ENCODE results near the gene CEP192.
"Not testable (repeated sequence)": the region's sequence is repeated elsewhere in the genome, so short reads cannot be mapped to it uniquely, and the experiment has no call there.

Gene CEP192, protein sequence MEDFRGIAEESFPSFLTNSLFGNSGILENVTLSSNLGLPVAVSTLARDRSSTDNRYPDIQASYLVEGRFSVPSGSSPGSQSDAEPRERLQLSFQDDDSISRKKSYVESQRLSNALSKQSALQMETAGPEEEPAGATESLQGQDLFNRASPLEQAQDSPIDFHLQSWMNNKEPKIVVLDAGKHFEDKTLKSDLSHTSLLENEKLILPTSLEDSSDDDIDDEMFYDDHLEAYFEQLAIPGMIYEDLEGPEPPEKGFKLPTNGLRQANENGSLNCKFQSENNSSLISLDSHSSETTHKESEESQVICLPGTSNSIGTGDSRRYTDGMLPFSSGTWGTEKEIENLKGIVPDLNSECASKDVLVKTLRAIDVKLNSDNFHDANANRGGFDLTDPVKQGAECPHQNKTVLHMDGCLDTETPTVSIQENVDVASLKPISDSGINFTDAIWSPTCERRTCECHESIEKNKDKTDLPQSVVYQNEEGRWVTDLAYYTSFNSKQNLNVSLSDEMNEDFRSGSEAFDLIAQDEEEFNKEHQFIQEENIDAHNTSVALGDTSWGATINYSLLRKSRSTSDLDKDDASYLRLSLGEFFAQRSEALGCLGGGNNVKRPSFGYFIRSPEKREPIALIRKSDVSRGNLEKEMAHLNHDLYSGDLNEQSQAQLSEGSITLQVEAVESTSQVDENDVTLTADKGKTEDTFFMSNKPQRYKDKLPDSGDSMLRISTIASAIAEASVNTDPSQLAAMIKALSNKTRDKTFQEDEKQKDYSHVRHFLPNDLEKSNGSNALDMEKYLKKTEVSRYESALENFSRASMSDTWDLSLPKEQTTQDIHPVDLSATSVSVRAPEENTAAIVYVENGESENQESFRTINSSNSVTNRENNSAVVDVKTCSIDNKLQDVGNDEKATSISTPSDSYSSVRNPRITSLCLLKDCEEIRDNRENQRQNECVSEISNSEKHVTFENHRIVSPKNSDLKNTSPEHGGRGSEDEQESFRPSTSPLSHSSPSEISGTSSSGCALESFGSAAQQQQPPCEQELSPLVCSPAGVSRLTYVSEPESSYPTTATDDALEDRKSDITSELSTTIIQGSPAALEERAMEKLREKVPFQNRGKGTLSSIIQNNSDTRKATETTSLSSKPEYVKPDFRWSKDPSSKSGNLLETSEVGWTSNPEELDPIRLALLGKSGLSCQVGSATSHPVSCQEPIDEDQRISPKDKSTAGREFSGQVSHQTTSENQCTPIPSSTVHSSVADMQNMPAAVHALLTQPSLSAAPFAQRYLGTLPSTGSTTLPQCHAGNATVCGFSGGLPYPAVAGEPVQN (N-terminal part only)

DNA sequence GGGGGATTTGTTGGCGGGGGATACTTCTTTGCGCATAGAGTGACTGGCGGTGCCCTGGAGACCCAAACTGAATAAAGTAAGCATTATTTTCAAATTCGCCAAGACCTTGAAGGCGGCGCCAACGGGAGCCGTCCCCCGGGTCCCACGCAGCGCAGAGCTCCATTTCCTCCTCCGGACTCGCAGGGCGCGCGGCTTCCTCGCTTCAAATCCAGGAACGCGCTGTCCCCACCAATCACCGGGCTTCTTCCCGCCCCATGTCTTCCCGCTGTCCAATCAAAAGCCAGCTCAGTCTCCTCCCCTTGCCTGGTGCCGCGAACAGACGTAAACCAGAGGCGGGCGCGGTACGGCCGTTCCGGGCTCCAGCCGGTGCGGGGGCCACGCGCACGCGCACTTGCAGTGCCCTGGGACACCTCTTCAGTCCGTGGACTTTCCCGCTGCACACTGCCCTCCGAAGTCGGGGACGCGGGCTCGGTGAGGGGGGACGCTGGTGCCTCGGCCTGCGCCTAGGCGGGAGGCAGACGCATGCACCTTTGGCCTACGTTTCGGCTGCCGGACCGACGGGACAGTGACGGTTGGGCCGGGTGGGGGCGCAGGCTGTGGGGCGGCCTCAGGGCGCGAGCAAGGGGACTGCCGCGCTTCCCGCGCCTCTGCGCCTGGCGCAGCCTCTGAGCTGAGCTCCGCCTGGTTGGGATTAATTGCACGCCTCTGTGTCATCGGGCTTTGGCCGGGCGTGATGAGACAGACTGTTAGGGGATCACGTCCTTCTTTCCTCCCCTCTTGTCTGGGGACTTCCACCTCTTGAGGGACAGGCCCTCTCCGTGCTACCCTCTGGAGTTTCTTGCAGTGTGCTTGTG lies at the start of gene CEP192:
Gene CEP192 (plus strand): TSS at position 396 of the 854 bp plus-strand sequence. CDS start 8,063 bp downstream, outside the sequence.
- DNase-seq (ENCODE audit: low spot score): peak; percentile 99

DNA sequence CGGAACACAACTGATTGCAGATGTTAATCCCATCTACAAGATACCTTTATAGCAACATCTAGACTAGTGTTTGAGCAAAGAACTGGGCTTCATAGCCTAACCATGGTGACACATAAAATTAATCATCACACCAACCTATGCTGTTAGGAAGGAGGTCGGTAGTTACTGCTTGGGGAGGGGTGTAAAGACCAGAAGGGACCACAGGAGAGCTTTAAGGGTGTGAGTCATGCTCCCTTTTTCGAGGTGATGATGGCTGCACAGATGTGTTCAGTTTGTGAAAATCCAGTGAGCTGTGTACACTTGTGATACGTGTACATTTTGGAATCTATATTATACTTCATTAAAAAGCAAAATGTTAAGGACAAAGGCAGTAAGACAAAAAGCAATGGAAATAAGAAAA lies 47.9 kb upstream of the CEP192 start:
- DNase-seq (ENCODE audit: low spot score): no peak

DNA sequence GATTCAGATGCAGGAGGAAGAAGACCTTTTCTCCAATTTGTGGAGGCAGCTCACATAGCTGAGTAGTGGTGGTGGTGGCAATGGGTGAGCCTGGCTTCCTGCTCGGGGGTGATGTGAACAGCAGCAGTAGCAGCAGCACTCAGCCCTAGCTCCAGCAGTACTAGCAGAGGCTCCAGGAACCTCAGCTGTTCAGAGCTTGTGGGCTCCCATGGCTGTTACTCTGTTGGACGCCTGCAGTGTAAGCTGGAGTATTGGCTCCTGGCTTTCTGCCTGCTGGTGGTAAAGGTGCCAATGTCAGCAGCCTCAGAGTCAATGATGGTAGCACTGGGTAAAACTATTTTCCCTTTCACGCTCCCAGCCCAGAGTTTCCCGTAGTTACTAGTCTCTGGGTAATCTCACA lies 46.5 kb upstream of the CEP192 start:
- DNase-seq (ENCODE audit: low spot score): peak; percentile 9

DNA sequence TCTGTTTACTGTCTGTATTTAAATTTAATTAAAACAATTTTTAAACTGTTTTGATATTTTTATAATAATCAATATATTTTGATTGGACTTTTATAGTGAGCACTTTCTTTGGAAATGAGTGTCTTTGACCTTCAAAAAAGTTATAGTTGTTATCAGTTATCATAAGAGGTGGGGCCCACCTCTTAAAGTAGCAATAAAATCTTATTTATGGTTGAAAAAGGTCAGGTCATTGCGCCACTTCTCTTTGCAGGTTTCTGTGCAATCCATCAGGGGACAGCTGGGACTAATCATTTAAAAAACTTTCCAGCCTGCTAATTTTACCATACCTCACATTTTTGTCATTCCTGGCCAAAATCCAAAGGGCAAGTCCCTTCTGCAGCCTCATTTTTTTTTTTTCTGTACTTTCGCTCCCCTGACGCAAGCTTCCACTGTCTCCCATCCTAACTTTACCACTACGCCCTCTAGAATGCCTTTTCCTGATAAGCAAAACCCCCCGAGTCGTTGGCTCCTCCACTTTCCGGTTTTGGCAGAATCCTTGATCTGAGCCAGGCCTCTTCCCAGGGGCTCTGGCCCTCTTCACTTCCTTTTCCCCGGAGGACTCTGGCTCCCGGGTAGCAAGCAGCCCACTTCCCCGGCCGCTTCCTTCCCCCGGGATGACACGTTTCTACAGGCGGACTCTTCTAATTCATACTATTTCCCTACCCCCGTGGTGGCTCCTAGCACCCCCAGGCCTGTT lies 44.4 kb upstream of the CEP192 start:
- DNase-seq (ENCODE audit: low spot score): peak; percentile 23

DNA sequence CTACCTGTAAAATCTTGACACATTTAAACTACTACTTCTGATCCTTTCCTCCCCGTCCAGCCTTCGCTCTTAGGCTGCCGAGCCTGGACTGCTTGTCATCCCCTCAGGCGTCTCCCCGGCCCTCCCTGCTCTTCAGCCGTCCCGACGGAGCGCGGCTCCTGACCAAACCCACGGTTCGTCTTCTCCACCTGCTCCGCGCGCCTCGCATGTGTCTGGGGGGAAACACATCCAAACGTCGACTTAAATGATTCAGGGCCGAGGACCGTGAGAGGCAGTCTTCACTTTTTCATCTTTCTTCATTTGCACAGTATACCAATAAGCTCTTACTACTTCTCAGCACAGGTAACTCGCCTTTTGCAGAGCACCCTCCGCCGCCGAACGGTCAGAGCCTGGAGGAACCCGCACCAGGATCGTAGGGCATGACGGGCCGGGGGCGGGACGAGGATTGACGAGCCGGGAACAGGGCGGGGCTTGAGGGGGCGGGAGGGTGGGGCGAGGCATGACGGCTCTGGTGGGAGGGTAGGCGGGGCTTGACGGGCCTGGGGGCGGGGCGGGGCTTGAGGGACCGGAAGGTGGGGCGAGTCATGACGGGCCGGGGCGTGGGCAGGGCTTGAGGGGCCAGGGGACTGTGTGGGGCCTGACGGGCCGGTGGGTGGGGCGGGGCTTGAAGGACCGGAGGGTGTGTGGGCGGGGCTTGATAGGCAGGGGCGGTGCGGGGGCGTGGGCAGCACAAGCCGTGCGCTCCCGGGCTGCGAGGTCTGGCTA lies 43.7 kb upstream of the CEP192 start, which contains the start of gene SEH1L:
Gene SEH1L (plus strand): TSS at position 727 of the 765 bp plus-strand sequence. CDS start 111 bp downstream, outside the sequence.
- peak; percentile 100 for DNase-seq (ENCODE audit: low spot score)

DNA sequence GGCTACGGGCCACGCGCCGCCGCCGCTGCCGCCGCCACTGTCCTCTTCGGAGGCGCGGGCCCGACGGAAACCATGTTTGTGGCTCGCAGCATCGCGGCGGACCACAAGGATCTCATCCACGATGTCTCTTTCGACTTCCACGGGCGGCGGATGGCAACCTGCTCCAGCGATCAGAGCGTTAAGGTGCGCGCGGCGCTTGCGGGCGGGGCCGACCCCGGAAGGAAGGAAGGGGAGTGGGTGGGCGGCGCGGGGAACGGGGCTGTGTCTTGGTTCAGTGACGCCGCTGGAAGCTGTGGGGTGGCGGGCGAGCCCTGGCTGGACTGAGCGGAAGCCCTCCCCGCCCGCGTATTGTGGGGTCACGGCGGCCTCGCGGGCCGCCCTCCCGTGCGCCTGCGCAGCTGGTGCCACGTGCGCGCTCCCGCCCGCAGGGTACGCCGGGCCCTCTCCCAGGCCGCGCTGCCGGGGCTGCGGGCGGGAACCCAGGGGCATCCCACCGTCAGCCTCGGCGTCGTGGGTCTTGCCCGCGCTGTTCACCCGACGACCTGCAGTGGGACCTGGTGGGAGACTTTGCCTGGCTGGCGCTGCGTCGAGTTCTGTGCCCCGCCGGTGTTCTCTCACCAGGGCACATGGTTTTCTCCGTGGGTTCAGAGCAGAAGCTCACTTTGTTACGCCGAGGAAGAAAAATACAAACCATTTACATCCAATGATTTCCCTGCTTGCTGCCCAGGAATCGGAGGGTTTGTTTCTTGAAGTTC lies 42.9 kb upstream of the CEP192 start:
- DNase-seq (ENCODE audit: low spot score): peak; percentile 93

DNA sequence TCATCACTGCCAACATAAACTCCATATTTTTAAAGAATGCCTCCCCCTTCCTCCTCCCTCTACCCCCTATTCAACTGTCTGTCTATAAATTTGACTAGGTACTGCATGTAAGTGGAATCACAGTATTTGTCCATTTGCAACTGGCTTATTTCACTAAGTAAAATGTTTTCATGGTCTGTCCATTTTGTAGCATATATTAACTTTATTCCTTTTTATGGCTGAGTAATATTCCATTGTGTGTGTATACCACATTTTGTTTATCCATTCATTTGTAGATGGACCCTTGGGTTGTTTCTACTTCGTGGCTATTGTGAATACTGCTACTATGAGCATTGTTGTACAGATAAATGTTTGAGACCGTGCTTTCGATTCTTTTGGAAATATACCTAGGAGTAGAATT lies 32.7 kb upstream of the CEP192 start:
- no peak for DNase-seq (ENCODE audit: low spot score)

DNA sequence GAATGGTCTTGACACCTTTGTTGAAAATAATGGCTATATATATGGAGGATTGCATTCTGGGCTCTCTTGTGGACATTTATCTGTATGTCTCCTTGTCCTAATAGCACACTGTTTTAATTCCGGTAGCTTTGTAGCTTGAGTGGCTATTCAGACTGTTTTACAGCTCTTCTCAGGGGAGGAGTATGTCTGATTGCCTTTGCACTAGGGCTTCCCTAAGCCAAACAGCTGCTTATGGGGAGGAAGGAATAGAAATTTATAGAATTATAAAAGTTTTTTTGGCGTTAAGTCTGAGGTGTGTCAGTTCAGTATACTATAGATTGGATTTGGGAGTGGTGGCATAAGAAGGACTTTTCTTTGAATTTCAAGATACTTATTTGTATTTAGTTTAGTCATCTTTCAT lies 30.8 kb upstream of the CEP192 start:
- DNase-seq (ENCODE audit: low spot score): no peak

DNA sequence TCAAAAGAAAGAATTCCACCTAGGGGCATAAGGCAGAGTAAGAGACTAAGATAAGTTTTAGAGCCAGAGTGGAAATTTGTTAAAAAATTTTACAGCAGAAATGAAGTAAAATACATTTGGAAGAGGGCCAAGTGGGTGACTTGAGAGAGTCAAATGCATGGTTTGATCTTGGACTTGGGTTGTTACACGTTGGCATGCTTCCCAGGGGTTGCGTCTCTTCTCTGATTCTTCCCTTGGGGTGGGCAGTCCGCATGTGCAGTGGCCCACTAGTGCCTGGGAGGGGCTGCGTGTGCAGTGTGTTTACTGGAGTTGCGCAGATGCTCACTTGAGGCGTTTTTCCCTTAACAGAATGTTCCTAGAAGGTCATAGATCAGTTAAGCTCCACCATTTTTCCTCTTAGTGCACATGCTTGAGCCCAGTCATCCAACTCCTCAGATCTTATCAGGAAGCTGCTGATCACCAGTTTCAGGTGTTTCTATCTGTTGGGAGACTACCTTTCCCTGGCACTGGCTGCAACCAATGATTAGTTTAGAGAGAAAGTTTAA lies 30.2 kb upstream of the CEP192 start:
- DNase-seq (ENCODE audit: low spot score): no peak

DNA sequence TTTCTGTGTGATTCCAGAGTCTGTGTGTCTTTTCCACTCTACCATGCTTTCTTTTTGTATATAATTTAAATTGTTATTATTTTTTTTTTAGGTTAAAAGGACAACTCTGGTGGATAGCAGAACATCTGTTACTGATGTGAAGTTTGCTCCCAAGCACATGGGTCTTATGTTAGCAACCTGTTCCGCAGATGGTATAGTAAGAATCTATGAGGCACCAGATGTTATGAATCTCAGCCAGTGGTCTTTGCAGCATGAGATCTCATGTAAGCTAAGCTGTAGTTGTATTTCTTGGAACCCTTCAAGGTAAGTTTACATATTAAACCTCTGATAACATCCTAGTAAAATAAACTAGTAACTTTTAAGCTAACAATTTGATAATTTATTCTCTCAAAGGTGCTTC lies 28.1 kb upstream of the CEP192 start:
- DNase-seq (ENCODE audit: low spot score): no peak

DNA sequence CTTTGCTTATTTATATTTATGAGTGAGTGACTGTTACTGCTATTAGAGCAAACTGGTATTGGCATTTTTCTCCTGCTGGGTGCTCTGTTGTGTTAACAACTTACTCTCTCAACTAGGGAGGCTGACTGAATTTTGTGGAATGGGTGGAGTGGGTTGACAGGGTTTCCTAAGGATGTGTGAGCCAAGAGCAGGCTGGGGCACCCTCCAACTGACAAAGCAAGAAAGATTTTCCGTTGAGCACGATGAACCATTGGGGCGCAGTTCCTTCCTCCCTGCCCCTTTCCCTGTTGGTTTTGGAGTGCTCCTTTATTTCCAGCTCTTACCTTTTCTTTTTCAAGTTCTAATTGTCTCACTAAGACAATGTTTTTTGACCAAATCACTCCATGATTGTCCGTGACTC lies 23.0 kb upstream of the CEP192 start:
- no peak for DNase-seq (ENCODE audit: low spot score)

DNA sequence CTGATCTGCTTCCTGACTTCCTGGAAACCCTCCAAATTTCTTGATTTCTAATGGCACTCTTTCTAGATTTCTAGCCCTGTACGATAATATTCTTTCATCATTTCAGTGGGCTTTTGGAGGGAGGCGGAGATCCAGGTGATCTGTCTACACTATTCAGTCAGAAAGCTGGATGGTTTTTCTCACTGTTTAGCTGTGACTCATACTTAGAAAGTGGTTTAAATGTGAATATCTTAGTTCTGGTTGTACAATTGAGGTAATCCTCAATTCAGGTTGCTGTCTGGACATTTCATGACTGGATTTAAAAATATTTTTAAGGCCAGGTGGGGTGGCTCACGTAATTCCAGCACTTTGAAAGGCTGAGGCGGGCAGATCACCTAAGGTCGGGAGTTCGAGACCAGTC lies 22.5 kb upstream of the CEP192 start:
- DNase-seq (ENCODE audit: low spot score): no peak

DNA sequence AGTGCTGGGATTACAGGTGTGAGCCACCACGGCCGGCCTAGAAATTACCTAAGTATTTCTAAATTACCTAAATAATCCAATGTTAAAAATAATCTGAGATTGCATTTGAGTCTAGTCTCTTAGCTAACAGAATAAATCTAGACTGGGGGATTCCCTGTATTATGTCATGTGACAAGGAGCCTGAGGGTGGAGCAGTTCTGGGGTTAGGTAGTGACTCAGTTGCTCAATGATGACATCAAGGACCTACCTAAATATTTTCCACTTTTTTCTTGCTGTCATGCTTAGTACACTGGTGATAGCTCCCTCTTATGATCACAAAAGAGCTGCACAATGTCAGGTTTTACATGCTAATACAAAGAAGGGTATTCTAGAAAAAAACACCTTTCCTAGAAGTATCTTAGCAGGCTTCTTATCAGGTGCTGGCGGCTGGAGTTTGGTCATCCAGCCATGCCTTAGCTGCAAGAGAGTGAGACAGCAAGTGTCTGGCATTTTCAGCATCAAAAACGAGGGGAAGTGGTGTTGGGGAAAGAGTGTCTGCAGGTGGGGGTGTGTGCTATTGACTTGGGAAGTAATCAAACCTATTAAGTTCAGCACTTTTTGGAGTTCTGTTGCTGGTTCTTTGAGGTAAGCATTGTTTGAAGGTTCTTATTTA lies 17.5 kb upstream of the CEP192 start:
- no peak for DNase-seq (ENCODE audit: low spot score)

DNA sequence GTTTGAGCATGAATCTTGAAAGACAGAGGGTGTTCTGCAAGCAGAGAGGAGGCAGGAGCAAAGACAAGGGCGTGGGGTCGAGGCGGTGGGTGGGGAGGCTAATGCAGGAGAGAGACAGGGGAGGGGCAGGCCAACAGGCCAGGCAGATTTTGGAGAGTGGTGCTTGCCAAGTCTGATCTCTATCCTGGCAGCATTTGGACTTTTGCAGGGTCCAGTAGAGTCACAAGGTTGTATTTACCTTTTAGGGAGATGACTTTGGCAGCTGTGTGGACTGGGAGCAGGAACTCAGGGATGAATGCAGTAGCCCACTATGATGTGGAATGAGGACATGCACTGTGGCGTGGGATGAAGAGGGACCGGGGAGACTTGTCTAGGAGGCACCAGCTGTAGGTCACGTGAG lies 15.7 kb upstream of the CEP192 start:
- no peak for DNase-seq (ENCODE audit: low spot score)

DNA sequence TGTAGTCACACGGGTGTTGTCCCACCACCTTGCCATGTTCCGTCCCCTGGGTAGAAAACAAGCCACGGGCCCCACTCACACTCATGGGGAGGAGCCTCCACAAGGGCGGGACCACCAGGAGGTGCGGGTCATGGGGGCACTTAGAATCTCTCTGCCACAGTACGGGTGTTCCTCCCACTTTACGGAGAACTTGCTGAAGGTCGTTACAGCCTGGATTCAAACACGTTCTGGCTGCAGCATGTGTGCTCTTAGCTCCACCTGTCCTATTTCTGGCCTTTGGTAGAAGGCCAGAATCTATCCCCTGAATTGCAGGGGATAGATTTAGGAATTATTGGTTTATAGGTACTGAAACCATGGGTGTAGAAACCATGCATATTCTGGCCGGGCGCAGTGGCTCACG lies 14.9 kb upstream of the CEP192 start:
- DNase-seq (ENCODE audit: low spot score): no peak

DNA sequence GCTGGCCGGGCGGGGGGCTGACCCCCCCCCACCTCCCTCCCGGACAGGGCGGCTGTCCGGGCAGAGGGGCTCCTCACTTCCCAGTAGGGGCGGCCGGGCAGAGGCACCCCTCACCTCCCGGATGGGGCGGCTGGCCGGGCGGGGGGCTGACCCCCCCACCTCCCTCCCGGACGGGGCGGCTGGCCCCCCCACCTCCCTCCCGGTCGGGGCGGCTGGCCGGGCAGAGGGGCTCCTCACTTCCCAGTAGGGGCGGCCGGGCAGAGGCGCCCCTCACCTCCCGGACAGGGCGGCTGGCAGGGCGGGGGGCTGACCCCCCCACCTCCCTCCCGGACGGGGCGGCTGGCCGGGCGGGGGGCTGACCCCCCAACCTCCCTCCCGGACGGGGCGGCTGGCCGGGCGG lies 11.1 kb upstream of the CEP192 start:
- DNase-seq (ENCODE audit: low spot score): not testable (repeated sequence)

DNA sequence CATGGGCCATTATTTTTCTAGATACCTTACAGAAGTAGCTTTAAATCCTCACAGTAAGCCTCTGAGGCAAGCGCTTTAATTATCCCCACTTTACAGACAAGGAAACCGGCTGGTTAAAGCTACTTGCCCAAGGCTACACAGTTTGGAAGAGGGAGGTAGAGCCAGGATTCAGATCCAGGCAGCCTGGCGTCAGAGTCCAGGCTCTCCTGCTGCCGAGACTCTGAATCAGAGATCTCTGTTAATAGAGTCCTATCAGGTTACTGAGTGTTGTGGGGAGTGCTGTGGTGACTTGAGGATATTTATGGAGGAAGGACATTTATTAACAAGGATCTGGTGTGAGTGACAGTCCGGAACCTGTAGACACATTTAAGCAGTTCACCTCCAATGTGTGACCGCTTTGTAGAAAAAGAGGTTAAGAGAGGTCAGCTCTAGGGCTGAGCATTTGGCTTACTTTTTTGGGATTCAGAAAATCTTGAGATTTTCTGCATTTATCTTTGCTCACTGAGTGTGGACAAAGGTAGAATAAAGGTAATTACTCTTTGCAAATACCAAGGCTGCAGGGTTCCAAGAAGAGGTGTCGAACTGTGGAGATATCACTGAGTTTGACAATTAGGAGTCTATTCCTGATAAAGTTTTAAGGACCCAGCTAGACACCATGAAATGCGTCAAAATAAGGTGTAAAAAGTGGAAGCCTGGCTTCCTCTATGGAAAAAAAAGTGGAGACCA lies 1.6 kb upstream of the CEP192 start:
- no peak for DNase-seq (ENCODE audit: low spot score)

All from Ammon's horn (tissue), 1 donor.